Fibroblast of mammary gland (primary cell): ENCODE data around the gene ZNF440.
"Not testable (repeated sequence)": the region's sequence is repeated elsewhere in the genome, so short reads cannot be mapped to it uniquely, and the experiment has no call there.

Source experiments
- DNase-seq: peaks from one replicate; pipeline ENCODE4 v3.0.0-alpha.2; 2010; ENCODE audit warnings: low read depth
- H3K4me3 ChIP-seq: 2 replicates; pipeline ENCODE4 v1.5.1; 2011; ENCODE audit warnings: low read depth, mild to moderate bottlenecking, low read length, moderate library complexity; ENCODE audit not compliant: control insufficient read depth
- CTCF ChIP-seq: conservative IDR thresholded peaks from 2 replicates; pipeline ENCODE4 v1.5.1; 2011; ENCODE audit warnings: low read depth, low read length, inconsistent platforms; ENCODE audit not compliant: control insufficient read depth, insufficient read depth

ZNF440 gene

GRCh38 chr19:11873762-11874161 is 59.7 kb downstream of the ZNF440 start:
- TF ChIP-seq CTCF, result no peak
- DNase-seq, result no peak
- no peak overlapping the region for H3K4me3 ChIP-seq

- TF ChIP-seq CTCF, result peak; percentile 19
- peak; percentile 12 for DNase-seq
- not testable (repeated sequence) for H3K4me3 ChIP-seq
Measured at GRCh38 chr19:11879687-11880266, 65.7 kb downstream of the ZNF440 start.

- no peak for DNase-seq
- TF ChIP-seq CTCF, result no peak
- no peak overlapping the region for H3K4me3 ChIP-seq
Measured at GRCh38 chr19:11880598-11880997, 66.5 kb downstream of the ZNF440 start.

GRCh38 chr19:11881151-11881800 is 67.2 kb downstream of the ZNF440 start:
- H3K4me3 ChIP-seq, result no peak overlapping the region
- DNase-seq, result peak; percentile 55
- peak; percentile 75 for TF ChIP-seq CTCF

- no peak for DNase-seq
- no peak for TF ChIP-seq CTCF
- no peak overlapping the region for H3K4me3 ChIP-seq
Measured at GRCh38 chr19:11882606-11883005, 68.5 kb downstream of the ZNF440 start.
